ENCODE data around the gene SHTN1. TPM values are rescaled to one million over a fixed set of nuclear protein-coding genes. Genes with fewer than 3 reads are reported as not detected.

Gene SHTN1
- total and polyA plus RNA-seq, 2 donors (not counting 3 experiments of a cell fraction or from before 2014, with no cell fraction given) = 4.8 to 36.5 TPM

GRCh38 chr10:116947841-116948529, 57.0 kb downstream of the SHTN1 start:
- Histone ChIP-seq H4K20me1 (replicated peaks; ENCODE audit: control insufficient read depth, extremely low read depth, insufficient read depth, low read length) (no peaks in the 10 kb centered on the region), H3K9ac (replicated peaks; ENCODE audit: extremely low read depth, insufficient read depth, low read length) (peak overlapping the region; percentile 78), H2AFZ (ENCODE audit: low read depth, low read length) (no peak overlapping the region), H3K27me3 (ENCODE audit: control insufficient read depth in 2 of 2, insufficient read depth in 2 of 2, low read length in 2 of 2) (no peaks in the 10 kb centered on the region), H3K4me3 (replicated peaks in 1 of 3; ENCODE audit: insufficient read depth in 1 of 3, low read depth in 1 of 3, low read length in 3 of 3) (peak overlapping the region in 2 of 3 experiments; percentile 6 to 8), H3K9me3 (replicated peaks; ENCODE audit: control insufficient read depth, insufficient read depth, low read length) (no peaks in the 10 kb centered on the region), H3K79me2 (ENCODE audit: control insufficient read depth, insufficient read depth, low read length) (no peaks in the 10 kb centered on the region), H3K4me1 (ENCODE audit: control insufficient read depth, extremely low read depth, insufficient read depth, low read length) (peaks cover 23% of the 10 kb centered on the region), H3K27ac (ENCODE audit: insufficient read depth, low read depth, low read length) (peak overlapping the region; percentile 88), H3K36me3 (ENCODE audit: control insufficient read depth in 2 of 2, extremely low read depth in 1 of 2, insufficient read depth in 2 of 2, low read length in 2 of 2) (peaks cover 2 to 4% of the 10 kb centered on the region in 2 experiments), H3K4me2 (ENCODE audit: insufficient read depth, low read length) (peak overlapping the region; percentile 79), H3K9me1 (replicated peaks; ENCODE audit: control insufficient read depth, extremely low read depth, insufficient read depth, low read length) (no peaks in the 10 kb centered on the region)
- POLR2A ChIA-PET = interaction anchor here (1.1 kb wide), 1 partner anchor 57 kb away, joined by 3 read pairs; the partner anchor contains the start of gene SHTN1
- CTCF ChIA-PET = interaction anchor here (1.0 to 2.6 kb wide), 14 partner anchors 8 to 226 kb away, joined by 3 to 20 read pairs (median 4); partner anchors contain the start of gene SHTN1
- dilution Hi-C loops (cut with MboI; ENCODE audit: extremely low pct_ligation_motif_present, low sequenced_read_pairs) (no loop called here), intact Hi-C loops (cut with micrococcal nuclease) (loop anchor here (1.0 to 5.0 kb wide), 6 partner anchors 26 to 219 kb away; partner anchors contain the start of genes ENO4 and VAX1)
- DNase-seq (ENCODE audit: low read depth, low spot score) (peak; percentile 88), FAIRE-seq (peak; percentile 89)
- BruUV-seq (replicated peaks) = no TSS peak
- TF ChIP-seq JUN (IDR thresholded peaks at IDR 0.05; ENCODE audit: borderline replicate concordance, insufficient read depth, insufficient read length, low read depth) (peak; percentile 74), GATA2 (IDR thresholded peaks at IDR 0.05; ENCODE audit: insufficient read depth, insufficient read length, low read depth, low read length) (no peak), FOS (IDR thresholded peaks at IDR 0.05; ENCODE audit: borderline replicate concordance, insufficient read depth, low read length) (peak; percentile 82), POLR2AphosphoS5 (IDR thresholded peaks at IDR 0.05; ENCODE audit: insufficient read depth, low read depth, low read length) (no peak)

- intact Hi-C loops (cut with micrococcal nuclease) (loop anchor here (5.0 kb wide), 3 partner anchors 98 to 222 kb away; partner anchors contain the start of genes ENO4 and VAX1), dilution Hi-C loops (cut with MboI; ENCODE audit: extremely low pct_ligation_motif_present, low sequenced_read_pairs) (no loop called here)
- ChIA-PET CTCF (no interaction called here), POLR2A (no interaction called here)
- H3K27ac ChIP-seq (ENCODE audit: insufficient read depth, low read depth, low read length) = no peak overlapping the region
- H3K9me3 ChIP-seq (replicated peaks; ENCODE audit: control insufficient read depth, insufficient read depth, low read length) = no peaks in the 10 kb centered on the region
- BruUV-seq (replicated peaks) = no TSS peak
- H3K27me3 ChIP-seq (ENCODE audit: control insufficient read depth in 2 of 2, insufficient read depth in 2 of 2, low read length in 2 of 2) = no peaks in the 10 kb centered on the region
- H3K9ac ChIP-seq (replicated peaks; ENCODE audit: extremely low read depth, insufficient read depth, low read length) = no peak overlapping the region
- peaks cover 23% of the 10 kb centered on the region for H3K4me1 ChIP-seq (ENCODE audit: control insufficient read depth, extremely low read depth, insufficient read depth, low read length)
- H3K4me3 ChIP-seq (replicated peaks in 1 of 3; ENCODE audit: insufficient read depth in 1 of 3, low read depth in 1 of 3, low read length in 3 of 3) = no peak overlapping the region
- no peaks in the 10 kb centered on the region for H4K20me1 ChIP-seq (replicated peaks; ENCODE audit: control insufficient read depth, extremely low read depth, insufficient read depth, low read length)
- FAIRE-seq (no peak), DNase-seq (ENCODE audit: low read depth, low spot score) (no peak)
- H2AFZ ChIP-seq (ENCODE audit: low read depth, low read length) = no peak overlapping the region
- no peaks in the 10 kb centered on the region for H3K9me1 ChIP-seq (replicated peaks; ENCODE audit: control insufficient read depth, extremely low read depth, insufficient read depth, low read length)
- TF ChIP-seq POLR2AphosphoS5 (IDR thresholded peaks at IDR 0.05; ENCODE audit: insufficient read depth, low read depth, low read length) = no peak
- TF ChIP-seq MAX (IDR thresholded peaks at IDR 0.05; ENCODE audit: insufficient read depth, insufficient read length) = no peak
- TF ChIP-seq POLR2A (IDR thresholded peaks at IDR 0.05; ENCODE audit: low read depth, low read length) = no peak
- TF ChIP-seq JUN (IDR thresholded peaks at IDR 0.05; ENCODE audit: borderline replicate concordance, insufficient read depth, insufficient read length, low read depth) = no peak
- TF ChIP-seq, protein P1, sequence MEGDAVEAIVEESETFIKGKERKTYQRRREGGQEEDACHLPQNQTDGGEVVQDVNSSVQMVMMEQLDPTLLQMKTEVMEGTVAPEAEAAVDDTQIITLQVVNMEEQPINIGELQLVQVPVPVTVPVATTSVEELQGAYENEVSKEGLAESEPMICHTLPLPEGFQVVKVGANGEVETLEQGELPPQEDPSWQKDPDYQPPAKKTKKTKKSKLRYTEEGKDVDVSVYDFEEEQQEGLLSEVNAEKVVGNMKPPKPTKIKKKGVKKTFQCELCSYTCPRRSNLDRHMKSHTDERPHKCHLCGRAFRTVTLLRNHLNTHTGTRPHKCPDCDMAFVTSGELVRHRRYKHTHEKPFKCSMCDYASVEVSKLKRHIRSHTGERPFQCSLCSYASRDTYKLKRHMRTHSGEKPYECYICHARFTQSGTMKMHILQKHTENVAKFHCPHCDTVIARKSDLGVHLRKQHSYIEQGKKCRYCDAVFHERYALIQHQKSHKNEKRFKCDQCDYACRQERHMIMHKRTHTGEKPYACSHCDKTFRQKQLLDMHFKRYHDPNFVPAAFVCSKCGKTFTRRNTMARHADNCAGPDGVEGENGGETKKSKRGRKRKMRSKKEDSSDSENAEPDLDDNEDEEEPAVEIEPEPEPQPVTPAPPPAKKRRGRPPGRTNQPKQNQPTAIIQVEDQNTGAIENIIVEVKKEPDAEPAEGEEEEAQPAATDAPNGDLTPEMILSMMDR (IDR thresholded peaks at IDR 0.05; ENCODE audit: extremely low read depth in 1 of 2, insufficient read depth in 1 of 2, low read depth in 1 of 2, low read length in 2 of 2) = no peak
- TF ChIP-seq MYC (IDR thresholded peaks at IDR 0.05; ENCODE audit: low read depth, low read length) = no peak
- TF ChIP-seq GATA2 (IDR thresholded peaks at IDR 0.05; ENCODE audit: insufficient read depth, insufficient read length, low read depth, low read length) = no peak
- TF ChIP-seq FOS (IDR thresholded peaks at IDR 0.05; ENCODE audit: borderline replicate concordance, insufficient read depth, low read length) = no peak
- H3K36me3 ChIP-seq (ENCODE audit: control insufficient read depth in 2 of 2, extremely low read depth in 1 of 2, insufficient read depth in 2 of 2, low read length in 2 of 2) = peaks cover 0 to 2% of the 10 kb centered on the region in 2 experiments
- no peak overlapping the region for H3K4me2 ChIP-seq (ENCODE audit: insufficient read depth, low read length)
- no peaks in the 10 kb centered on the region for H3K79me2 ChIP-seq (ENCODE audit: control insufficient read depth, insufficient read depth, low read length)
These were observed 60.1 kb downstream of the SHTN1 start for GRCh38 chr10:116944911-116945310.
